H9 (cell line): ENCODE data around the gene LMBR1. TPM values are rescaled to one million over a fixed set of nuclear protein-coding genes. Genes with fewer than 3 reads are reported as not detected.

ENCODE experiments used
- DNase-seq: peaks from one replicate; pipeline ENCODE4 v3.0.0-alpha.2; 2017
- H2AFZ ChIP-seq: one replicate; pipeline ENCODE4 v1.6.1; 2013; ENCODE audit warnings: mild to moderate bottlenecking, low read length, control low read depth, moderate library complexity
- H2AK5ac ChIP-seq: 2 replicates; pipeline ENCODE4 v1.6.1; 2013; ENCODE audit warnings: low read length, control low read depth, mixed read lengths; ENCODE audit not compliant: insufficient read length
- H2BK120ac ChIP-seq: one replicate; pipeline ENCODE4 v1.6.1; 2013; ENCODE audit warnings: low read depth, mild to moderate bottlenecking, low read length, control low read depth, inconsistent platforms; ENCODE audit not compliant: poor library complexity, severe bottlenecking
- H2BK12ac ChIP-seq: 2 replicates; pipeline ENCODE4 v1.6.1; 2013; ENCODE audit warnings: low read length, control low read depth, mixed read lengths, low read depth; ENCODE audit not compliant: insufficient read length
- H2BK15ac ChIP-seq: 2 replicates; pipeline ENCODE4 v1.6.1; 2013; ENCODE audit warnings: low read depth, low read length, control low read depth
- H2BK20ac ChIP-seq: one replicate; pipeline ENCODE4 v1.6.1; 2013; ENCODE audit warnings: low read depth, mild to moderate bottlenecking, low read length, control low read depth, inconsistent platforms; ENCODE audit not compliant: poor library complexity, severe bottlenecking
- H2BK5ac ChIP-seq: 2 replicates; pipeline ENCODE4 v1.6.1; 2013; ENCODE audit warnings: low read length, control low read depth, mixed read lengths; ENCODE audit not compliant: insufficient read length
- H3K14ac ChIP-seq: 2 replicates; pipeline ENCODE4 v1.6.1; 2013; ENCODE audit warnings: low read length, control low read depth; ENCODE audit not compliant: insufficient read depth
- H3K18ac ChIP-seq: 2 replicates; pipeline ENCODE4 v1.6.1; 2013; ENCODE audit warnings: low read depth, mild to moderate bottlenecking, mixed read lengths, low read length, control low read depth; ENCODE audit not compliant: insufficient read length
- H3K23ac ChIP-seq: 2 replicates; pipeline ENCODE4 v1.6.1; 2013; ENCODE audit warnings: low read length, control low read depth, mixed read lengths, low read depth; ENCODE audit not compliant: insufficient read length
- H3K23me2 ChIP-seq: 2 replicates; pipeline ENCODE4 v1.6.1; 2013; ENCODE audit warnings: low read depth, mild to moderate bottlenecking, mixed read lengths, low read length, control low read depth; ENCODE audit not compliant: insufficient read length, poor library complexity, severe bottlenecking
- H3K27ac ChIP-seq: 2 replicates; pipeline ENCODE4 v1.5.1; 2013; ENCODE audit warnings: low read length, control low read depth, mixed read lengths, low read depth; ENCODE audit not compliant: insufficient read length
- H3K27me3 ChIP-seq: 2 replicates; pipeline ENCODE4 v1.6.1; 2013; ENCODE audit warnings: low read length, control low read depth, inconsistent platforms; ENCODE audit not compliant: insufficient read depth
- H3K4ac ChIP-seq: 2 replicates; pipeline ENCODE4 v1.6.1; 2013; ENCODE audit warnings: low read depth, mild to moderate bottlenecking, control low read depth, inconsistent platforms, low read length, moderate library complexity
- H3K4me1 ChIP-seq: 2 replicates; pipeline ENCODE4 v1.6.1; 2013; ENCODE audit warnings: low read length, control low read depth, inconsistent platforms; ENCODE audit not compliant: insufficient read depth
- H3K4me2 ChIP-seq: 2 replicates; pipeline ENCODE4 v1.6.1; 2013; ENCODE audit warnings: low read length, control low read depth, mixed read lengths; ENCODE audit not compliant: insufficient read length, insufficient read depth
- H3K56ac ChIP-seq: 2 replicates; pipeline ENCODE4 v1.6.1; 2013; ENCODE audit warnings: low read depth, mild to moderate bottlenecking, mixed read lengths, low read length, control low read depth; ENCODE audit not compliant: insufficient read length
- H3K79me1 ChIP-seq: 2 replicates; pipeline ENCODE4 v1.6.1; 2013; ENCODE audit warnings: low read depth, mild to moderate bottlenecking, moderate library complexity, low read length, control low read depth, inconsistent platforms; ENCODE audit not compliant: insufficient read depth, poor library complexity, severe bottlenecking
- H3K79me2 ChIP-seq: 2 replicates; pipeline ENCODE4 v1.6.1; 2013; ENCODE audit warnings: low read length, control low read depth, inconsistent platforms; ENCODE audit not compliant: insufficient read depth
- H3K9ac ChIP-seq: 2 replicates; pipeline ENCODE4 v1.6.1; 2013; ENCODE audit warnings: low read length, control low read depth, mixed read lengths; ENCODE audit not compliant: insufficient read length; ENCODE audit errors: extremely low read depth
- H3K9me3 ChIP-seq: one replicate; pipeline ENCODE4 v1.6.1; 2013; ENCODE audit warnings: low read depth, low read length, inconsistent platforms; ENCODE audit not compliant: control insufficient read depth
- H3T11ph ChIP-seq: one replicate; pipeline ENCODE4 v1.6.1; 2013; ENCODE audit warnings: mild to moderate bottlenecking, low read length, control low read depth, inconsistent platforms
- H4K20me1 ChIP-seq: one replicate; pipeline ENCODE4 v1.6.1; 2013; ENCODE audit not compliant: control insufficient read depth, insufficient read length, insufficient read depth
- H4K5ac ChIP-seq: 2 replicates; pipeline ENCODE4 v1.6.1; 2013; ENCODE audit warnings: low read depth, mild to moderate bottlenecking, mixed read lengths, low read length, control low read depth; ENCODE audit not compliant: insufficient read length
- H4K8ac ChIP-seq: replicated peaks from 2 replicates; pipeline ENCODE4 v1.6.1; 2013; ENCODE audit warnings: low read length, control low read depth, mixed read lengths, low read depth; ENCODE audit not compliant: insufficient read length
- H4K91ac ChIP-seq: 2 replicates; pipeline ENCODE4 v1.6.1; 2013; ENCODE audit warnings: low read depth, mild to moderate bottlenecking, moderate library complexity, mixed read lengths, low read length, control low read depth; ENCODE audit not compliant: insufficient read length
- H3K27ac Mint-ChIP-seq, 3 experiments: 2 replicates in 2 of 3; 3 replicates in 1 of 3; pipeline ENCODE4 v1.8.0; 2020 to 2021; ENCODE audit warnings: mixed read lengths in 3 of 3, mild to moderate bottlenecking in 1 of 3, moderate library complexity in 1 of 3
- H3K27me3 Mint-ChIP-seq: 2 replicates; pipeline ENCODE4 v1.8.0; 2021; ENCODE audit warnings: low read depth, mild to moderate bottlenecking, moderate library complexity, mixed read lengths
- H3K36me3 Mint-ChIP-seq, 3 experiments: 2 replicates in 2 of 3; 3 replicates in 1 of 3; pipeline ENCODE4 v1.8.0; 2020 to 2021; ENCODE audit warnings: low read depth in 3 of 3, mixed read lengths in 3 of 3; ENCODE audit not compliant: insufficient read depth in 1 of 3
- H3K4me1 Mint-ChIP-seq, 2 experiments: 2 replicates each; pipeline ENCODE4 v1.8.0; 2020; ENCODE audit warnings: mixed read lengths in 2 of 2
- H3K4me3 Mint-ChIP-seq, 2 experiments: 2 replicates in 1 of 2; 3 replicates in 1 of 2; pipeline ENCODE4 v1.8.0; 2020 to 2021; ENCODE audit warnings: mild to moderate bottlenecking in 2 of 2, mixed read lengths in 2 of 2, moderate library complexity in 1 of 2
- H3K9me3 Mint-ChIP-seq, 2 experiments: 2 replicates in 1 of 2; 3 replicates in 1 of 2; pipeline ENCODE4 v1.8.0; 2020; ENCODE audit warnings: mild to moderate bottlenecking in 2 of 2, mixed read lengths in 2 of 2, moderate library complexity in 1 of 2
- CTCF ChIP-seq: fragments of 200-600 bp; sonication (generic); conservative IDR thresholded peaks from 3 replicates; pipeline ENCODE4 v1.8.0; 2021; ENCODE audit warnings: antibody characterized with exemption, mild to moderate bottlenecking
- WGBS: extraction: QIAGEN DNeasy Blood & Tissue Kit; methylation state at CpG from one replicate; pipeline ENCODE4 v1.1.7; 2013; ENCODE audit warnings: missing lambda C conversion rate, low lambda C conversion rate, mixed read lengths; ENCODE audit not compliant: insufficient read length; ENCODE audit errors: extremely low coverage; 5-methylcytosine and 5-hydroxymethylcytosine counted together
- total RNA-seq: library from RNA; stranded (reverse); gene quantifications from 2 replicates; pipeline ENCODE4 v1.2.1, GENCODE V29; 2021

LMBR1 gene
- total RNA-seq, 1 experiment from 2014 or later, result 62.3 TPM

- peak overlapping the region in 1 of 3 experiments; percentile 55; a peak in 1 of 7 replicates for H3K27ac Mint-ChIP-seq
- H3T11ph ChIP-seq, result no peak overlapping the region
- H3K18ac ChIP-seq, result no peak overlapping the region
- no peak overlapping the region for H3K14ac ChIP-seq
- no peak overlapping the region for H3K23ac ChIP-seq
- no peak for TF ChIP-seq CTCF
- no peaks in the 10 kb centered on the region for H3K4me1 ChIP-seq
- no peak overlapping the region for H3K9ac ChIP-seq
- DNase-seq, result no peak
- no peak overlapping the region for H2AK5ac ChIP-seq
- no peak overlapping the region for H4K91ac ChIP-seq
- no peaks in the 10 kb centered on the region for H3K27me3 ChIP-seq
- H3K4me3 Mint-ChIP-seq, result no peak overlapping the region
- H3K79me2 ChIP-seq, result no peaks in the 10 kb centered on the region
- H2BK12ac ChIP-seq, result no peak overlapping the region
- H3K27me3 Mint-ChIP-seq, result no peaks in the 10 kb centered on the region
- no peak overlapping the region for H3K4me2 ChIP-seq
- no peak overlapping the region for H4K8ac ChIP-seq
- no peaks in the 10 kb centered on the region for H3K79me1 ChIP-seq
- no peak overlapping the region for H3K27ac ChIP-seq
- no peaks in the 10 kb centered on the region for H3K9me3 Mint-ChIP-seq
- H3K4me1 Mint-ChIP-seq, result no peaks in the 10 kb centered on the region
- H2BK15ac ChIP-seq, result no peak overlapping the region; the same call in 1 of the 2 replicates
- no peak overlapping the region for H2BK20ac ChIP-seq
- no peak overlapping the region for H2BK5ac ChIP-seq
- WGBS, result no CpG with 5 or more reads among the region's 5 CpGs
- H3K36me3 Mint-ChIP-seq, result peaks cover 0 to 6% (median 5%) of the 10 kb centered on the region in 3 experiments; a peak in 5 of 7 replicates
- no peak overlapping the region for H3K4ac ChIP-seq
- no peaks in the 10 kb centered on the region for H4K20me1 ChIP-seq
- no peak overlapping the region for H2AFZ ChIP-seq
- H2BK120ac ChIP-seq, result no peak overlapping the region
- no peaks in the 10 kb centered on the region for H3K23me2 ChIP-seq
- H4K5ac ChIP-seq, result no peak overlapping the region
- H3K9me3 ChIP-seq, result no peaks in the 10 kb centered on the region
- H3K56ac ChIP-seq, result no peak overlapping the region
These were observed 73.2 kb downstream of the LMBR1 start for GRCh38 chr7:156819733-156820295.
